ENCODE measurements around the gene PCSK1N. TPM values are rescaled to one million over a fixed set of nuclear protein-coding genes. Genes with fewer than 3 reads are reported as not detected.

The PCSK1N gene
- total RNA-seq, 4 donors from 2014 or later: 0.44 to 2.3 (median 1.3) TPM; not detected in 1

- no peak overlapping the region for H3K27ac ChIP-seq
- H3K9me3 ChIP-seq: no peaks in the 10 kb centered on the region
- H3K27me3 ChIP-seq: peaks cover 0 to 10% (median 0%) of the 10 kb centered on the region in 4 donors
- H3K4me3 ChIP-seq: no peak overlapping the region
- TF ChIP-seq CTCF (IDR thresholded peaks at IDR 0.05) (no peak), POLR2A (IDR thresholded peaks at IDR 0.05) (no peak)
- H3K36me3 ChIP-seq: no peaks in the 10 kb centered on the region
- 57 to 59% methylated on average over 10 to 15 of the region's 17 CpGs for WGBS, 2 donors
- H3K4me1 ChIP-seq: no peaks in the 10 kb centered on the region
- DNase-seq: no peak
- intact Hi-C loops (cut with DNase I): no loop called here
Measured at GRCh38 chrX:48787505-48788443, 47.6 kb downstream of the PCSK1N start.

GRCh38 chrX:48786825-48787504 is 48.4 kb downstream of the PCSK1N start:
- intact Hi-C loops (cut with DNase I): no loop called here
- Histone ChIP-seq H3K27me3 (peaks cover 0 to 10% (median 0%) of the 10 kb centered on the region in 4 donors), H3K4me3 (no peak overlapping the region), H3K4me1 (no peaks in the 10 kb centered on the region), H3K36me3 (no peaks in the 10 kb centered on the region), H3K27ac (no peak overlapping the region), H3K9me3 (no peaks in the 10 kb centered on the region)
- TF ChIP-seq CTCF (IDR thresholded peaks at IDR 0.05) (no peak), POLR2A (IDR thresholded peaks at IDR 0.05) (no peak)
- DNase-seq: no peak
- WGBS, 2 donors: 56 to 78% methylated on average over 6 of the region's 6 CpGs

GRCh38 chrX:48786341-48786800 is 49.0 kb downstream of the PCSK1N start, which contains the start of gene GATA1:
TSS of gene GATA1 (plus strand) at chrX:48786590. CDS start at chrX:48791110, 4,520 bp downstream.
- no peaks in the 10 kb centered on the region for H3K36me3 ChIP-seq
- no peak for DNase-seq
- H3K4me1 ChIP-seq: no peaks in the 10 kb centered on the region
- intact Hi-C loops (cut with DNase I): no loop called here
- WGBS, 2 donors: 90% methylated on average over 2 of the region's 7 CpGs; no CpG with 5 or more reads in 1 of the 2 donors
- no peak for TF ChIP-seq POLR2A (IDR thresholded peaks at IDR 0.05)
- no peak for TF ChIP-seq CTCF (IDR thresholded peaks at IDR 0.05)
- H3K27me3 ChIP-seq: peaks cover 0 to 10% (median 0%) of the 10 kb centered on the region in 4 donors
- H3K4me3 ChIP-seq: no peak within 1 kb of the TSS
- no peak within 1 kb of the TSS for H3K27ac ChIP-seq
- no peaks in the 10 kb centered on the region for H3K9me3 ChIP-seq

- H3K27me3 ChIP-seq: peaks cover 0 to 10% (median 0%) of the 10 kb centered on the region in 4 donors
- no peaks in the 10 kb centered on the region for H3K4me1 ChIP-seq
- no peak for DNase-seq
- H3K9me3 ChIP-seq: no peaks in the 10 kb centered on the region
- intact Hi-C loops (cut with DNase I): no loop called here
- TF ChIP-seq CTCF (IDR thresholded peaks at IDR 0.05) (no peak), POLR2A (IDR thresholded peaks at IDR 0.05) (no peak)
- 74 to 77% methylated on average over 5 to 7 of the region's 16 CpGs for WGBS, 2 donors
- no peak overlapping the region for H3K27ac ChIP-seq
- no peak overlapping the region for H3K4me3 ChIP-seq
- no peaks in the 10 kb centered on the region for H3K36me3 ChIP-seq
Measured at GRCh38 chrX:48785540-48786214, 49.7 kb downstream of the PCSK1N start.

Measured in esophagus squamous epithelium (tissue), 5 donors.